GM10266 (cell line): Measurements from ENCODE around the gene FAM163B.

Experiments
- DNase-seq: peaks from one replicate; pipeline ENCODE4 v3.0.0; 2012; ENCODE audit errors: extremely low spot score
- TF ChIP-seq, protein P1 (sequence below): IDR thresholded peaks from 2 replicates; pipeline ENCODE4 v1.5.1; 2012; ENCODE audit warnings: mild to moderate bottlenecking, low read depth; ENCODE audit not compliant: control insufficient read depth, insufficient read depth; ENCODE audit errors: missing control alignments

The FAM163B gene

DNA sequence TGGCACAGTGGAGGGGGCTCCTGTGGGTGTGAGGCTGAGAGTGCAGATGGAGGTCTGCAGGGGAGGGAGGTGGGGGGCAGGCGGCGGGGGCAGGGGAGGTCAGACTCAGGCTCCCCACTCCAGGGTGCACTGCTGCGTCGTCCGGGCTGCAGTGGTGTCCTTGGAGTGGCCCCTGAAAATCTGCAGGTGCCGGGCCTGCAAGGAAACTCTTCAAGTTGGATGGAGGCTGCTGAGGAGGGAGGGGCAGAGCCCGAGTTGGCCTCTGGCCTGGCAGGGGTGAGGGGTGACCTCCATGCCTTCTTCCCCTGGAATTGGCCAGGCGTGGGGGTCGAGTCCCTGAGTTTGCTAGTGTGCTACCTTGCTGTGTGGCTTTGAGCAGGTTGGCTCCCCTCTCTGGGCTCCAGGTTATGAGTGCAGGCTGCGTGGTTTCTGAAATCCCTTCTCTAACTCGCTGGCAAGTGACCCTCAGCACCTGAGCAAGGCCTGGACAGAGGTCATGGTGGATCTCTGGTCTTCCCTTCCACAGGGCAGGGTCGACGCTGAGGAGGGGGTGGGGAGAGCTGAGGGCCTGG is 73.8 kb downstream of the FAM163B start:
- no peak for DNase-seq
- TF ChIP-seq, protein P1, sequence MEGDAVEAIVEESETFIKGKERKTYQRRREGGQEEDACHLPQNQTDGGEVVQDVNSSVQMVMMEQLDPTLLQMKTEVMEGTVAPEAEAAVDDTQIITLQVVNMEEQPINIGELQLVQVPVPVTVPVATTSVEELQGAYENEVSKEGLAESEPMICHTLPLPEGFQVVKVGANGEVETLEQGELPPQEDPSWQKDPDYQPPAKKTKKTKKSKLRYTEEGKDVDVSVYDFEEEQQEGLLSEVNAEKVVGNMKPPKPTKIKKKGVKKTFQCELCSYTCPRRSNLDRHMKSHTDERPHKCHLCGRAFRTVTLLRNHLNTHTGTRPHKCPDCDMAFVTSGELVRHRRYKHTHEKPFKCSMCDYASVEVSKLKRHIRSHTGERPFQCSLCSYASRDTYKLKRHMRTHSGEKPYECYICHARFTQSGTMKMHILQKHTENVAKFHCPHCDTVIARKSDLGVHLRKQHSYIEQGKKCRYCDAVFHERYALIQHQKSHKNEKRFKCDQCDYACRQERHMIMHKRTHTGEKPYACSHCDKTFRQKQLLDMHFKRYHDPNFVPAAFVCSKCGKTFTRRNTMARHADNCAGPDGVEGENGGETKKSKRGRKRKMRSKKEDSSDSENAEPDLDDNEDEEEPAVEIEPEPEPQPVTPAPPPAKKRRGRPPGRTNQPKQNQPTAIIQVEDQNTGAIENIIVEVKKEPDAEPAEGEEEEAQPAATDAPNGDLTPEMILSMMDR: no peak

DNA sequence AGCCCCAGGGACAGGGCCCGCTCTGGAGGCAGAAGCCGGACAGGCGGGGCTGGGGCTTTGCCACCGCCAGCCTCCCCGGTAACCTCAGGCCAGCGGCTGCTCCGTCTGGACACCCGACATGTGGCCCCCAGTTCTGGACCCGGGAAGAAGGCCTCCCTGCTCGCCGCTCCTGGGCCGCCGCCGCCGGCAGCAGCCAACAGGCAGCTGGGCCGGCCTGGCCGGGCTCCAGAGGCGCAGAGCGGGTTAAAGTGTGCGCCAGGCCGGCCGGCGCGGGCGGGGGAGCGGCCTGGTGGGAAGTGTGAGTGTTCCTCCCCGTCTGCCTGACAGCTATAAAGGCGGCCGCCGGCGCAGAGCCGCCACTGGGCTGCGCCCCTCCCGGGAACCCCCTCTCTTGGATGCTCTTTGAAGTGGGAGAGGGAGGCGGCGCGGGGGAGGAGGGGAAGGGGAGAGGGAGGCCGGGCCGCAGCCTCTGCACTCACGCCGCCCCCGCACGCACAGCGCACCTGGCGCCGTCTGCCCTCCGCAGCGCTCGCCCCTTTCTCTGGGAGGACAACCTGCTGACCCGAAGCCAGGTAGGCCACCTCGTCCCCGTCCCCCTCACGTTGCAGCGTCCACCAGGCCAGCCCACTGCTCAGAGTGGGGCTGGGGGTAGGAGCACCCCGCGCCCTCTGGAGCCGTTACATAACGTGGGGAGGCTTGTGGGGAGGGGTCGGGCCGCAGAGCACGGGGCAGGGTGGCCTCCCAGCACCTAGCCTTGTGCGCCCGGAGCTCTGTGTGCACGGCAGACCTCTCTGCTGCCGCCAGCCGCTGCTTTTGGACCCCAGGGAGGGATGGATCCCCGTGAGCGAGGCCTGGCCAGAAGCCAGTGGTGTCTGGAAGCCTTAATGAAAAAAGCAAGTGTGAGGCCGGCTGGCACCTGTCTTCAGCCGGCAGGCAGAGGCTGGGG is 74.6 kb downstream of the FAM163B start, which contains the start of gene ADAMTSL2:
Gene ADAMTSL2, plus strand, starts transcription at position 359 of the 946 bp plus-strand sequence. CDS start 2,009 bp downstream, outside the sequence.
- DNase-seq: no peak
- TF ChIP-seq, protein P1: no peak

DNA sequence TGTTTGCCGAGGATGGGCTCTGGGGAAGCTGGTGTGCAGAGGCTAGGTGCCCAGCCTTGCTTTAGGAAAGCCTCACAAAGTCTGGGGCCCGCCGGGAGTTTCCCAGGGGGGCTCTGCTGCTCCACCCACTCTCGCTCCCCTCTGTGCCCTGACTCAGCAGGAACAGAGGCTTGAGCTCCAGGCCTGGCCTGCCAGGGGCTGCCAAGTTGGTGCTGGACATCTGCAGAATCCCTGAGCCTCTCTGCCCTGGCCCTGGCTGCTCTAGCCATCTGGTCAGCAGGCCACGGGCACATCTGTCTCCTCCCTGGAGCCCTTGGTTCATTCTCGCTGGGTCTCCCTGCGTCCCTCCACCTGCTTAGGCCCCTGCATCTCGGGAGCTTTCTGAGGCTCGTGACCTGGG is 75.3 kb downstream of the FAM163B start:
- DNase-seq: no peak
- TF ChIP-seq, protein P1: no peak

DNA sequence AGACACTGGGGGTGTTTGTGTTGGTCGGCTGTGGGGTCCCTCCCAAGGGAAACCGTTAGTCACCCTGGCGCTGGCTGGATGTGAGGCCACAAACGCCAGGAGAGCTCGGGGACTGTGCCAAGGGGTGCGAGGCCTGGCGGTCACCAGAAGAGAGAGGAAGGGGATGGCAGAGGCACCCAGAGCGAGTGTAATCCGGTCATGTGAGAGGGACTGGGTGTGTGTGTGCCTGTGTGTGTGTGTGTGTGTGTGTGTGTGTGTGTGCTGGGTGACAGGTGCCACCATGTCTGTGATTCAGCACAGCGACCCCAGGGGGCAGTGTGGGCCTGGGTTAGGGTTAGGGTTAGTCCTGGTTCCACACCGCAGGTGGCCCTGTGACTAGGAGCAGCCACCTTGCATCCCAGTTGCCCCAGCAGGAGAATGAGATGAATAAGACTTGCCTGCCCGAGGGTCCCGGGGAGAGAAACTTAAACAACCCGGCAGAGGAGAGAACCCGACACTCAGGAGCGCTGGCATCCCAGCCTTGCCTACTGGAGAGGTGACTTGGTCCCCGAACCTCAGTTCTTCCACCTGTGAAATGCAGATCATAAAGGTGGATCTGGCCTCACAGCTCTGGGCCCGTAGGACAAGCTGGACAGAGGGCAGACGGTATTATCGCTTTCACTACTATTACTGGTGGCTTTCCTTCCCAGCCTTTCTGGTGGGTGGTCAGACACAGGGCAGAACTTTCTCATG is 76.1 kb downstream of the FAM163B start:
- peak; percentile 80 for DNase-seq
- TF ChIP-seq, protein P1: peak; percentile 65

DNA sequence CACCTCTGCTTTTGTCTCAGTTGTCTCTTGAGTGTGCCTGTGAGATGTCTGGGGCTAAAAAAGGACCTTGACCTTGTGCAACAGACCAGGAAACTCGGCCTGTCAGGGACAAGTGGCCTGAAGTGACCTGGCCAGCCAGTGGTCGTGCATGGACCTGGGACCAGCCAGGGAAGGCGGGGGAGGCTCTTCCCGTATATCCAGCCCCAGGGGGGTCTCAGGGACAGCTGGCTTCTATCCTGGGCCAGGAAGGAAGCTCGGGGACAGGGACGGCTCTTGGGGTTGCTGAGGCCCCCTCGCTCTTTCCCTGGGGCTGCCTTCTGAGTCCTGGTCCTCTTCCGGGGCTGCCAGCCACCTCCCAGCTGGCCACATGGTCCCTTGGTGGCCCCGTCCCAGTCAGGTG is 77.9 kb downstream of the FAM163B start:
- no peak for DNase-seq
- TF ChIP-seq, protein P1: no peak

DNA sequence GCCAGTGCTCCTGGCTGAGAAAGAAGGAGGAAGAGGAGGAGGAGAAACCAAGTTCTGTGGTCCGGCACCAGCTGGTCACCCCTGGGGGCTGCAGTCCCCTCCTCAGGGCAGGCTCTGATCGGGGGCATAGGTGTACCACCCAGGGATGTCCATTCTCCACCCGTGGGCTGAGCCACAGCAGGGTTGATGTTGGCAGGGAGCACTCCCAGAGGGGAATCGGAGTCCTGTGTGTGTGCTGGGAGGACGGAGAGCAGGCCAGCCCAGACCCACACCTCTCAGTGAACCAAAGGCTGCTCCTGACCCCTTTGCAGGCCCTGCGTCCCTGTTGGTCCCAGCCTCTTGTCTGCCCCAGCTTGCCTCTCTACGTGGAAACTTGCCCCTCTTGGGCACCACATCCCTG is 79.3 kb downstream of the FAM163B start:
- TF ChIP-seq, protein P1: no peak

More for the DNA sequence above, 79.3 kb downstream of the FAM163B start:
- DNase-seq: no peak
